SK-N-SH treated with all-trans-retinoic acid at 6 μM for 48 hours (cell line): Measurements from ENCODE around the gene SMIM1.

Source experiments
- ATAC-seq: fragments of 200-7000 bp; cut with Tn5 transposase; 3 replicates; pipeline ENCODE4 v1.9.1; 2020; ENCODE audit warnings: mild to moderate bottlenecking, moderate library complexity
- ARNTL ChIP-seq: fragments of 450-650 bp; formaldehyde crosslinking; IDR thresholded peaks from 2 replicates; pipeline ENCODE4 v1.5.0; 2020; ENCODE audit warnings: low read depth, mild to moderate bottlenecking, moderate library complexity, borderline replicate concordance
- BACH2 ChIP-seq: fragments of 250-450 bp; sonication (Bioruptor Pico); IDR thresholded peaks from 2 replicates; pipeline ENCODE4 v1.9.0; 2021; ENCODE audit warnings: mild to moderate bottlenecking, borderline replicate concordance
- CSDC2 ChIP-seq: fragments of 250-450 bp; sonication (Bioruptor Pico); IDR thresholded peaks from 2 replicates; pipeline ENCODE4 v1.5.0; 2020; ENCODE audit warnings: mild to moderate bottlenecking, moderate library complexity
- CSRNP3 ChIP-seq: fragments of 250-450 bp; sonication (Bioruptor Pico); IDR thresholded peaks from 2 replicates; pipeline ENCODE4 v1.5.1; 2021; ENCODE audit warnings: mild to moderate bottlenecking, moderate library complexity
- ESRRG ChIP-seq: fragments of 250-450 bp; sonication (Bioruptor Pico); IDR thresholded peaks from 2 replicates; pipeline ENCODE4 v1.6.1; 2021; ENCODE audit warnings: mild to moderate bottlenecking
- GLIS3 ChIP-seq: fragments of 250-450 bp; sonication (Bioruptor Pico); IDR thresholded peaks from 2 replicates; pipeline ENCODE4 v1.5.0; 2020; ENCODE audit warnings: mild to moderate bottlenecking, moderate library complexity
- ISL1 ChIP-seq: fragments of 250-450 bp; sonication (Bioruptor Pico); IDR thresholded peaks from 2 replicates; pipeline ENCODE4 v2.1.2; 2022; ENCODE audit warnings: mild to moderate bottlenecking, moderate library complexity
- OSR1 ChIP-seq: fragments of 250-450 bp; sonication (Bioruptor Pico); IDR thresholded peaks from 2 replicates; pipeline ENCODE4 v1.8.0; 2022; ENCODE audit warnings: moderate library complexity, mild to moderate bottlenecking, inconsistent platforms
- PPARA ChIP-seq: fragments of 250-450 bp; sonication (Bioruptor Pico); IDR thresholded peaks from 2 replicates; pipeline ENCODE4 v1.5.0; 2020; ENCODE audit warnings: mild to moderate bottlenecking, borderline replicate concordance
- RARB ChIP-seq: fragments of 250-450 bp; sonication (Bioruptor Pico); IDR thresholded peaks from 2 replicates; pipeline ENCODE4 v1.8.0; 2021; ENCODE audit warnings: mild to moderate bottlenecking, moderate library complexity
- SNAI2 ChIP-seq: fragments of 250-450 bp; sonication (Bioruptor Pico); IDR thresholded peaks from 2 replicates; pipeline ENCODE4 v1.5.0; 2020; ENCODE audit warnings: mild to moderate bottlenecking, moderate library complexity
- TCF4 ChIP-seq: fragments of 250-450 bp; sonication (Bioruptor Pico); IDR thresholded peaks from 2 replicates; pipeline ENCODE4 v1.8.0; 2021; ENCODE audit warnings: mild to moderate bottlenecking, moderate library complexity, borderline replicate concordance
- TOX ChIP-seq: fragments of 250-450 bp; sonication (Bioruptor Pico); IDR thresholded peaks from 2 replicates; pipeline ENCODE4 v1.8.0; 2021; ENCODE audit warnings: mild to moderate bottlenecking, moderate library complexity, borderline replicate concordance
- ZC3H10 ChIP-seq: fragments of 250-450 bp; sonication (Bioruptor Pico); IDR thresholded peaks from 2 replicates; pipeline ENCODE4 v1.5.1; 2021; ENCODE audit warnings: mild to moderate bottlenecking, moderate library complexity
- ZFP3 ChIP-seq: fragments of 250-450 bp; sonication (Bioruptor Pico); IDR thresholded peaks from 2 replicates; pipeline ENCODE4 v1.5.0; 2020; ENCODE audit warnings: mild to moderate bottlenecking, moderate library complexity
- ZFP30 ChIP-seq: fragments of 450-650 bp; formaldehyde crosslinking; IDR thresholded peaks from 2 replicates; pipeline ENCODE4 v1.5.0; 2022; ENCODE audit warnings: mild to moderate bottlenecking, moderate library complexity
- ZNF565 ChIP-seq: fragments of 450-650 bp; formaldehyde crosslinking; conservative IDR thresholded peaks from 2 replicates; pipeline ENCODE4 v1.5.0; 2020; ENCODE audit warnings: low read depth, mild to moderate bottlenecking, moderate library complexity
- ZNF70 ChIP-seq: fragments of 450-650 bp; formaldehyde crosslinking; IDR thresholded peaks from 2 replicates; pipeline ENCODE4 v1.5.0; 2020; ENCODE audit warnings: mild to moderate bottlenecking, moderate library complexity
- ZNF8 ChIP-seq: fragments of 450-650 bp; formaldehyde crosslinking; IDR thresholded peaks from 2 replicates; pipeline ENCODE4 v1.5.0; 2020; ENCODE audit warnings: mild to moderate bottlenecking, moderate library complexity
- TF ChIP-seq, protein P1 (sequence below): fragments of 250-450 bp; sonication (Bioruptor Pico); IDR thresholded peaks from 2 replicates; pipeline ENCODE4 v1.8.0; 2020; ENCODE audit warnings: mild to moderate bottlenecking, moderate library complexity, borderline replicate concordance
- TF ChIP-seq, protein P2 (sequence below): fragments of 250-450 bp; sonication (Bioruptor Pico); IDR thresholded peaks from 2 replicates; pipeline ENCODE4 v1.8.0; 2021; ENCODE audit warnings: low read depth, mild to moderate bottlenecking, moderate library complexity, borderline replicate concordance
- TF ChIP-seq, protein P3 (sequence below): fragments of 250-450 bp; sonication (Bioruptor Pico); IDR thresholded peaks from 2 replicates; pipeline ENCODE4 v1.5.1; 2020; ENCODE audit warnings: low read depth, mild to moderate bottlenecking, moderate library complexity

SMIM1 gene

GRCh38 chr1:3753656-3754454 lies 18.7 kb upstream of the SMIM1 start:
- no peak for TF ChIP-seq ZFP3 (CRISPR knock-in tag)
- TF ChIP-seq CSDC2 (CRISPR knock-in tag) = no peak
- TF ChIP-seq BACH2 (CRISPR knock-in tag) = no peak
- TF ChIP-seq ARNTL (CRISPR knock-in tag) = no peak
- TF ChIP-seq GLIS3 (CRISPR knock-in tag) = no peak
- TF ChIP-seq, protein P1, sequence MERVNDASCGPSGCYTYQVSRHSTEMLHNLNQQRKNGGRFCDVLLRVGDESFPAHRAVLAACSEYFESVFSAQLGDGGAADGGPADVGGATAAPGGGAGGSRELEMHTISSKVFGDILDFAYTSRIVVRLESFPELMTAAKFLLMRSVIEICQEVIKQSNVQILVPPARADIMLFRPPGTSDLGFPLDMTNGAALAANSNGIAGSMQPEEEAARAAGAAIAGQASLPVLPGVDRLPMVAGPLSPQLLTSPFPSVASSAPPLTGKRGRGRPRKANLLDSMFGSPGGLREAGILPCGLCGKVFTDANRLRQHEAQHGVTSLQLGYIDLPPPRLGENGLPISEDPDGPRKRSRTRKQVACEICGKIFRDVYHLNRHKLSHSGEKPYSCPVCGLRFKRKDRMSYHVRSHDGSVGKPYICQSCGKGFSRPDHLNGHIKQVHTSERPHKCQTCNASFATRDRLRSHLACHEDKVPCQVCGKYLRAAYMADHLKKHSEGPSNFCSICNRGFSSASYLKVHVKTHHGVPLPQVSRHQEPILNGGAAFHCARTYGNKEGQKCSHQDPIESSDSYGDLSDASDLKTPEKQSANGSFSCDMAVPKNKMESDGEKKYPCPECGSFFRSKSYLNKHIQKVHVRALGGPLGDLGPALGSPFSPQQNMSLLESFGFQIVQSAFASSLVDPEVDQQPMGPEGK (CRISPR knock-in tag) = no peak
- no peak for TF ChIP-seq TCF4 (CRISPR knock-in tag)
- TF ChIP-seq, protein P2, sequence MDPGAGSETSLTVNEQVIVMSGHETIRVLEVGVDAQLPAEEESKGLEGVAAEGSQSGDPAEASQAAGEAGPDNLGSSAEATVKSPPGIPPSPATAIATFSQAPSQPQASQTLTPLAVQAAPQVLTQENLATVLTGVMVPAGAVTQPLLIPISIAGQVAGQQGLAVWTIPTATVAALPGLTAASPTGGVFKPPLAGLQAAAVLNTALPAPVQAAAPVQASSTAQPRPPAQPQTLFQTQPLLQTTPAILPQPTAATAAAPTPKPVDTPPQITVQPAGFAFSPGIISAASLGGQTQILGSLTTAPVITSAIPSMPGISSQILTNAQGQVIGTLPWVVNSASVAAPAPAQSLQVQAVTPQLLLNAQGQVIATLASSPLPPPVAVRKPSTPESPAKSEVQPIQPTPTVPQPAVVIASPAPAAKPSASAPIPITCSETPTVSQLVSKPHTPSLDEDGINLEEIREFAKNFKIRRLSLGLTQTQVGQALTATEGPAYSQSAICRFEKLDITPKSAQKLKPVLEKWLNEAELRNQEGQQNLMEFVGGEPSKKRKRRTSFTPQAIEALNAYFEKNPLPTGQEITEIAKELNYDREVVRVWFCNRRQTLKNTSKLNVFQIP (CRISPR knock-in tag) = no peak
- TF ChIP-seq ZNF70 (CRISPR knock-in tag) = no peak
- TF ChIP-seq ZFP30 (CRISPR knock-in tag) = no peak
- no peak for TF ChIP-seq ZC3H10 (CRISPR knock-in tag)
- TF ChIP-seq TOX (CRISPR knock-in tag) = no peak
- TF ChIP-seq CSRNP3 (CRISPR knock-in tag) = no peak
- TF ChIP-seq RARB (CRISPR knock-in tag) = no peak
- TF ChIP-seq ZNF565 = no peak
- no peak for TF ChIP-seq PPARA (CRISPR knock-in tag)
- no peak for TF ChIP-seq ISL1 (CRISPR knock-in tag)
- TF ChIP-seq ESRRG (CRISPR knock-in tag) = no peak
- TF ChIP-seq, protein P3, sequence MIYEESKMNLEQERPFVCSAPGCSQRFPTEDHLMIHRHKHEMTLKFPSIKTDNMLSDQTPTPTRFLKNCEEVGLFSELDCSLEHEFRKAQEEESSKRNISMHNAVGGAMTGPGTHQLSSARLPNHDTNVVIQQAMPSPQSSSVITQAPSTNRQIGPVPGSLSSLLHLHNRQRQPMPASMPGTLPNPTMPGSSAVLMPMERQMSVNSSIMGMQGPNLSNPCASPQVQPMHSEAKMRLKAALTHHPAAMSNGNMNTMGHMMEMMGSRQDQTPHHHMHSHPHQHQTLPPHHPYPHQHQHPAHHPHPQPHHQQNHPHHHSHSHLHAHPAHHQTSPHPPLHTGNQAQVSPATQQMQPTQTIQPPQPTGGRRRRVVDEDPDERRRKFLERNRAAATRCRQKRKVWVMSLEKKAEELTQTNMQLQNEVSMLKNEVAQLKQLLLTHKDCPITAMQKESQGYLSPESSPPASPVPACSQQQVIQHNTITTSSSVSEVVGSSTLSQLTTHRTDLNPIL = no peak
- no peak for TF ChIP-seq ZNF8 (CRISPR knock-in tag)
- ATAC-seq = no peak

- no peak for ATAC-seq
Observed at GRCh38 chr1:3756394-3756793, 16.2 kb upstream of the SMIM1 start.

DNA sequence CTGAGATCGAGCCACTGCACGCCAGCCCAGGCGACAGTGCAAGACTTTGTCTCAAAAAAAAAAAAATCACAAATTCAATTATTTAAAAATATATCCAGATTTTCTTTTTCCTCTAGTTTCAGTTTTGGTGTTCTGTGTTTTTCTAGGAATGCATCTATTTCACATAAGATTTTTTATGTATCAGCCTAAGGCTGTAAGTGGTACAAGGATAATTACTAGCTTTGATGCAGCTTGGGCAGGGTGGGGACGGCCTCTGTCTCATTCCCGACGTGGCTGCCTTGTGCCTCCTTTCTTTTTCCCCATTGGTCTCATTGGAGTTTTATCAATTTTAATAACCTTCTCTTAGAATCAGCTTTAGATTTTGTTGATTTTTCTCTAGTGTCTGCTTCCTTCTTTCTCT lies 13.4 kb upstream of the SMIM1 start:
- TF ChIP-seq GLIS3 (CRISPR knock-in tag) (no peak), CSDC2 (CRISPR knock-in tag) (no peak), ZNF8 (CRISPR knock-in tag) (no peak), ESRRG (CRISPR knock-in tag) (no peak), BACH2 (CRISPR knock-in tag) (no peak), SNAI2 (CRISPR knock-in tag) (no peak), OSR1 (CRISPR knock-in tag) (no peak), PPARA (CRISPR knock-in tag) (no peak), ZNF70 (CRISPR knock-in tag) (no peak)
- TF ChIP-seq, protein P1 (CRISPR knock-in tag) = no peak
- ATAC-seq = no peak

More at GRCh38 chr1:3756394-3756793, 16.2 kb upstream of the SMIM1 start:
- TF ChIP-seq RARB (CRISPR knock-in tag) (no peak), ARNTL (CRISPR knock-in tag) (no peak), CSDC2 (CRISPR knock-in tag) (no peak), TOX (CRISPR knock-in tag) (no peak), SNAI2 (CRISPR knock-in tag) (no peak), ISL1 (CRISPR knock-in tag) (no peak), ZNF8 (CRISPR knock-in tag) (no peak)
